NCI-H1048 (cell line): Measurements from ENCODE around the gene RDH14.

Experiments used
- DNase-seq: peaks from one replicate; lab custom pipeline; 2025; lab: John Stamatoyannopoulos, UW

Gene RDH14

DNA sequence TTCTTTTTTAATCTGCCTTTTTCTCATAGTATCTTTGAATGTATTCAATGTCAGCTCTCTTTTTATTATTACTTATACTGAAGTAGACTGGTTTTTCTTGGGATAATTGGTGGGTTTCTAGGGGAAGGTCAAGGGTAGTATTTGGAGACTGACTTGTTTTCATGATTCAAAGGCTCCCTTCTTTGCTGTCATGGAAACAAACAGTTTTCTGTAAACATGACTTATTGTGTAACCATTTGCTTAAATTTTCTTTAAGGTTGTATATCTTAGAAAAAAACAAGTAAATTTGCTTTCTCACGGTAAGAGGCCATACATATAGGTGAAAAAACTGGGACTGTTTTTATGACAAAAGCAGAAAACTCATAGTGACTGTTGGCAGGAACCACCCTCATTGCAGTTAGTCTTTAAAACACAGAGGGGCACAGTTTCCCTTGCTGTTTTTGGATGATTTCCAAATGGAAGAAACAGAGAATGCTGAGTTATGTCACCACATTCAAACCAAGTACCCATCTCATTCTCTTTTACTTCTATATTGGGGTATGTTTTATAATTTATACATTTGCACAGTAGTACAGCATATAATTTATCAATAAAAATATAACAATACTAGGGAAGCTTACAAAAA lies 5.8 kb upstream of the RDH14 start:
- no peak for DNase-seq

DNA sequence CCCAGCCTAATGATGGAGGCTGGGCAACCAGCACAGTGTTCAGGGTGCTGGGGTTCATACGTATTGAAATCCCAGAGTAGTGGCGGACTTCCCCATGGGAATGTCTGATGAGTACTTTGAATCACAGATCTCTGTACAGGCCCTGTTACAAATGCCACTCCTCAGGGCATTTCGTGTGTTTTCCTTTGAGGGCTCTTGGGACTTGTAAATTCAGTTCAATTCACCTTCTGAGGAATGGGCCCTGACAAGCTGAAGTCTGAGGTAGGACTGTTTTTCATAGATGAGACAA lies 288 bp upstream of the RDH14 start:
- DNase-seq: no peak

DNA sequence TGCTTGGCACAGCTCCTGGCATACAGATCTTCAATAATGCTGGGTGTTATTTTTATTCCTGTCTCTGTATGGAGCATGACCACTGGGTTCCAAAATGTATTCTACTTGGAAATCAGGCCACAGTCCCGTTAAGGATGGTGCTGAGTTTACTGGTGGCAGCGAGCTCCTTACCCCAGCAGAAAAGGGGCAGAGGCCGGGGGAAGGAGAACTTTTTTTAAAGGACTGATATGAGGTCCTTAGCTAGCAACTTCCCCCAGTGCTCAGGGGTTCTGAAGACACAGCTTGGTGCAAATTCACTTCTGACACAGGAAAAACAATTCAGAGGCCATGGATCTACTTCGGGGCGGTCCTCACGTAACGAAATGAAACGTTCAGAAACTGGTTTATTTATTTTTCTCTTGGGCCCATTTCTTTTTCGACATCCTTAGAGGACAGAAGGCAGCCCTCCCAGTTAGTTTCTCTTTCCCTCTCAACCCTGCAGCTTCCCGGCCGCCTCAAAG lies 872 bp downstream of the RDH14 start:
- DNase-seq: no peak

DNA sequence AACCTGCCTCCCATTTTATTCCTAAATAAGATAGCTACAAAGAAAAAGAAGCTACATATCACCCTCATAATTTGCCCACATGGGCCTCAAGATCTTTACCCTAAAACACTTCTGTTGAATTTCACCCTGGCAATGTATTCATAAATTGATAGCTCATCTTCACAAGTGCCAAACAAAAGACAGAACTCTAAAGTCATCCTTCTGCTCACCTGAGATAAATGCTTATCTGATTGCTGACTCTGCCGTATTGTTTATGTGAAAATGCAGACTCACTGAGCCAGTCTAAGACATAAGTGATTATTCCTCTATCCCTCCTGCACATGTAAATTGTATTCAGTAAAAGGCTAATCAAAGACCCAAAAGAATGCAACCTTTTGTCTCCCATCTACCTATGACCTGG lies 2.0 kb downstream of the RDH14 start:
- no peak for DNase-seq

DNA sequence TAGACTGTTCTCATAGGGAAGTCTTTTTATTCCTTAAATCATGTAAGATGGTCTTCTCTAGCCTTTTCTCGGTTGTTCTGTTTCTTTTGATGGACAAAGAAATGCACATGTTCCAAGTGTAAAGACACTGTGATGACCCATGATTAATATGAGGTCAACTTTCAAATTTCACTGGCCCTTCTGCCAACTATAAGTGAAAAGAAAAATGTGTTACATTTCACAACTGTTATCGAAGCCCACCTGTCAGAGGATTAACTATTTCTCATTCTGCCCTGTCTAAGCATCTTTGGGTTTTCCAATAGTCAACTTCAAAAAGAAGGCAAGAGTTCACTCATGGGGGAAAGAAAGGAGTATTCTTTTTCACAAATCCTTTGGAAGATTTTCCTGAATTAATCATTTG lies 3.3 kb downstream of the RDH14 start:
- no peak for DNase-seq

DNA sequence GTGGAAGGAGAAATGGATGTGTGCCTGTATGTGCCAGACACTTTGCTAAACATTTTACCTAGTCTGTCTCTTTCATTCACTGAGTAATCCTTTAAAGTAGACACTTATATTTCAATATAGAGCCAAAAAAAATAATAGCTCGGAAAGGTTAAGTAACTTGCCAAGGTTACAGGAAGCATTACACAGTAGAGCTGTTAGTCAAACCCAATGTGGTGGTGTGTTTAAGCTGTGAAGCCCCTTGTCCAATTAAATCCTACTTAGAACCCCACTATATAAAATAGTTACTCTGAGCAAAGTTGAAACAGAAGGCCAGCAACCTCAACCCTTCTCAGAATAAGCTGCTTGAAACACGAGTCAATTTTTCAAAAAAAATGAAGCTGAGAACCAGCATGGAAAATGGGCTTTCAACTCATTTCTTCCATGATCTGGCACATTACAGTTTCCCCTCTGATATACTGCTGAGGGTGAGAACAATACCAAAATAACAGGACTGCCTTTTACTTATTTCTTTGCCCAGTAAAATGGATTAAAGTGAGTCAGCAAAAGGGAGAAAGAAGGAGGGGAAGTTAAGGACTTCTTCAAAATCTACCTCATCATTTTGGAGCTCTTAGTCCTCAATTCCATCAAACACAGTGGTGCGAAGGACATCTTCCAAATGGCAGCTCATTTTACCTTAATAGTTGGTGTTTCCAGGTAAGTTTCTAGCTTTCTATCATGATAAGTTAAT lies 7.9 kb downstream of the RDH14 start:
- DNase-seq: no peak

DNA sequence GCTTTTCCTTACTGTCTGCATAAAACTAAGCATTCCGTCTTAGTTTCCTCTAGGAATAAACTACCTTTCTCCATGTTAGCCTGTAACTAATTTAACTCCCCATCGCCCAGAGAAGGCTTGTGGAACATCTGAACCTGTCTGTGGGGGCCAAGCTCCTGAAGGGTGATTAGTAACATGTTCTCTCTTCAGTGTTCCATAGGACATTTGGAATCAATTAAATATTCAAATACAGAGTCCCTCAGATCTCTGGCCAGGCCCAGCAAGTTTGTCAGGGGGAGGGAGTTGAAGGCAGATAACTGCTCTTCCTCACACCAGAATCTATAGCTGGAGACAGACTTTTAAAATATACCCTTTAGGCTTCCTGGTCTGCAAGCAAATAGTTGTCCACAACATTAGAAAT lies 8.8 kb downstream of the RDH14 start:
- DNase-seq: no peak

DNA sequence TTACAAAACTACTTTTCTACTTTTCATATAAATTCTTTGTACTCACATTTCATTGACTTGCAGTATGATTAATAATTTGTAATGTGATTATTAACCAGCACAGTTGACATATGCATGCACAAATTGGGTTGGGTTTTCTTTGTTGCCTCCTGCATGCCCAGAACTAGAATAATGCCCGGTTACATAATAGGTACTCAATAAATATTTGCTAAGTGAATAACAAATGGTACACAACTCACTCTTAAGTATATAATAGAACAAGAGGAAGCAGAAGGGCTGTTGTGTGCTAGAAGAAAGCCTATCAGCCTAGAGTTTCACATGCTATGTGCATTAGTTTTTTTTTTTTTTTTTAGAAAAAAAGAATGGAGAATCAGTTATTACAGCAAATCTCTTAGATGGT lies 9.3 kb downstream of the RDH14 start:
- DNase-seq: no peak

DNA sequence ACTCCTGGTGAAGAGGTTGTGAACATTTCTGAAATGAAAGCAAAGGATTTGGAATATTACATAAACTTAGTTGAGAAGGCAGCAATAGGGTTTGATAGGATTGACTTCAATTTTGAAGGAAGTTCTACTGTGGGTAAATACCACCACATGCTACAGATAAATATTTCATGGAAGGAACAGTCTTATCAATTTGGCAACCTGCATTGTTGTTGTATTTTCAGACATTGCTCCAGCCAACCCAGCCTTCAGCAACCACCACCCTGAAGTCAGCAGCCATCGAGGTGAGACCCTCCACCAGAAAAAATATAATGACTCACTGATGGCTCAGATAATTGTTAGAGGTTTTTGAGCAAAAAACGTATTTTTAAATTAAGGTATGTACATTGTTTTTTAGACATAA lies 10.0 kb downstream of the RDH14 start:
- DNase-seq: no peak

DNA sequence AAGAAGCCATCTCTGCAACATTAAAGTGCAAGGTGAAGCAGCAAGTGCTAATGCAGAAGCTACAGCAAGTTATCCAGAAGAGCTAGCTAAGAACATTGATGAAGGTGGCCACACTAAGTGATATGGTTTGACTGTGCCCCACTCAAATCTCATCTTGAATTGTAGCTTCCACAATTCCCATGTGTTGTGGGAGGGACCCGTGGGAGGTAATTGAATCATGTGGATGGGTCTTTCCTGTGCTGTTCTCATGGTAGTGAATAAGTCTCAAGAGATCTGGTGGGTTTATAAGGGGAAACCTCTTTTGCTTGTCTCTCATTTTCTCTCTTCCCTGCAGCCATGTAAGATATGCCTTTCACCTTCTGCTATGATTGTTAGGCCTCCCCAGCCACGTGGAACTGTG lies 11.4 kb downstream of the RDH14 start:
- no peak for DNase-seq

DNA sequence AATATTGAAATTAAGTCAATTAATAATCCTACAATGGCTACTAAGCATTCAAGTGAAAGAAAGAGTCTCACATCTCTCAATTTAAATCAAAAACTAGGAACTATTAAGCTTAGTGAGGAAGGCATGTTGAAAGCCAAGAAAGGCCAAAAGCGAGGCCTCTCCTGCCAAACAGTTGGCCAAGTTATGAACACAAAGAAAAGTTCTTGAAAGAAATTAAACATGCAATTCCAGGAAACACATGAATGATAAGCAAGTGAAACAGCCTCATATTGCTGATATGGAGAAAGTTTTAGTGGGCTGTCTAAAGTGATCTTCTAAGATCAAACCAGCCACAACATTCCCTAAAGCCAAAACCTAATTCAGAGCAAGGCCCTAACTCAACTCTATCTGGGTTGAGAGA lies 11.8 kb downstream of the RDH14 start:
- no peak for DNase-seq

DNA sequence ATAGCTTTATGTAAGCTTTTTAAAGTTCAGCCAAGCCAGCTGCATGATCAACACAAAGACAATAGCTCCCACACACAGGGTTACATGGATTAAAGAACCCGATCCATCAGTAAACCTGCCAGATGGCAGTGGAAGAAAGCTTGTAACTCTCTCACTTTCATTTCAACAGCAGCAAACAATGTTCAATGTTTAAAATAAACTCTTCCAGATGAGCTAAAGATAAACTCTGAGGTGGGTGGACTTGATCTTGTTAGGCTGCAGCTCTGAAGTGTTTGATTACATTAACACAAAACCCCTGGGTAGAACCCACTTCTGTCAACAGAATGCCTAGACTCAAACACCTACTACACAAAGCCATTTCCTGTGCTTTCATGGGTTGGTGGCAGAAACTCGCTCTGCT lies 13.9 kb downstream of the RDH14 start:
- no peak for DNase-seq

DNA sequence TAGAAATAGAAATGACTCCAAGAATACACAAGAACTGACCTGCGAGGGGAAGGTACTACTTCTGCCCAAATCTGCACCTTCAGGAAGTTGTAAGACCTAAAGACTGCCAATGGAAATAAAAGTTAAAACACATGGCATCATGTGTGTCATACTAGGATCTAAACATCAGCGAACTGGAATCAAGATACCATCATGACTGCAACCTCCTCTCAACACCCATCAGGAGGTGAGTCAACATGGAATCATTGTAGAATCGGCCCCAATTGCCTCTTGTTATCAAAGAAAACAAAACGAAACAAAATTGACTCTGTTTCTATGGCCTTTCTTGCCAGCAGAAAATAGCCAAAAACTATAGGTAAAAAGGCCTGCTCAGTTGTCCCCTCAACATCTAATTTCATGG lies 15.1 kb downstream of the RDH14 start:
- DNase-seq: no peak

DNA sequence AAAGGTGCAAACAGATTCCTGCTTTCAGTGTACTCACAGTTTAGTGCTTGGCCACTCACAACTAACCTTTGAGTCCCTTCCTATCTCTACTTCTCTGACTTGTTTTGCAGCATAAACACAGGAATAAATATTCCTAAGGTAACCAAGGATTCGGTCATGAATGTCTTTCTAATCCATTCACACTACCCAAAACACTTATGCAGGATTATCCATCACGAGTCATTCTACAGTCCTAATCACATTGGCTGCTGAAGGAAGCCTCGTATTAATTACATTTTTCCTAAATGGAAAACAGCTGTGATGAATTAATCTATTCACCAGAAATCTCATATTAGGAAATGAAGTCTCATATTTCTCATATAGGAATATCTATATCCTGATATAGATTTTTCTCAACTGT lies 16.3 kb downstream of the RDH14 start:
- no peak for DNase-seq

DNA sequence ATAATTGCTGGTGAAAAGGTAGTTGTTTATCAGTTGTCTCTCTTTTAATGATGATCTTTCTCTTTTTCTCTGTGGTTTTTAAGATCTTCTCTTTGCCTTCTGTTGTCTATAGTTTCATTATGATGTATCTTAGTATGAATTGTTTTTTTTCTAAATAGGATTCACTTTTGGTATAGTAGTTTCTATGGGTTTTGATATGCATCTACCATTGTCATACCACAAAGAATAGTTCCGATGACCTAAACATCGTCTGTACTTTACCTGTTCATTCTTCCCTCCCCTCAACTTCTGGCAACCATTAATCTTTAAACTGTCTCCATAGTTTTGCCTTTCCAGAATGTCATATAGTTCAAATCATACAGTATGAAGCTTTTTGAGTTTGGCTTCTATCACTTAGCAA lies 19.6 kb downstream of the RDH14 start:
- DNase-seq: no peak

DNA sequence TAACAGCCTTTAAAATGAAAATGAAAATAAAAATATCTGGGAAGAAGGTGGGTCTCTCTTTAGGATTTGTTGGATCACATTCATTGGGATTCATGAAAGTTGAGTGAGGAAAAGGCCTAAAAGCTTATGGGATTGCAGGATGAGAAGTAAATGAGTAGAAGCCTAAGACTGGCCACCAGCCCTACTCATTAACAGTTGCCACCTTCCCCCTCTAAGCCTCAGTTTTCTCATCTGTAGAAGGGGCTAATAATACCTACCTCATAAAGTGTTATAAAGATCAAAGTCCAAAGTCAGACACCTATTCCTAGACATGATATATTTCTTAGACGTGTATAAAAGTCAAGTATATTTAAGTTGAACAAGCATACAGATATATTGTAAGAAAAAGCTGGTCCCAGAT lies 23.8 kb downstream of the RDH14 start:
- DNase-seq: no peak

DNA sequence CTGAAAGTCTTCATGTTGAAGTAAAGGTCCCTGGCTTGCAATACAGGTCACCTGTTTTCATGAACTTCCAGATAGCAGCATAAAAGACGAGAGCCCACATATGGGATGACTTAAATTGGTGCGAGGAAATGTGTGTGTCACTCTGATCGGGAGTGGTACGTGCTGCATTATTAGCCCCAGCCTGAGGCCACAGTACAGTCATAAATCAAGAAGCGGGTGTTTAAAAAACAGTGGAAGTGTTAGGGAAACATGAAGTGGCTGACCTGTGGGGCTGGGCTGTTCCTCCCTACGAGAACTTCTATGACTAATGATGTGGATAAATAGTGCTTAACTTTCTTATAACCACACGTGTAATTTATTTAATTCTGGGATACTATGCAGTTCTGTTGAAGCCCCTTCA lies 24.4 kb downstream of the RDH14 start:
- DNase-seq: no peak

DNA sequence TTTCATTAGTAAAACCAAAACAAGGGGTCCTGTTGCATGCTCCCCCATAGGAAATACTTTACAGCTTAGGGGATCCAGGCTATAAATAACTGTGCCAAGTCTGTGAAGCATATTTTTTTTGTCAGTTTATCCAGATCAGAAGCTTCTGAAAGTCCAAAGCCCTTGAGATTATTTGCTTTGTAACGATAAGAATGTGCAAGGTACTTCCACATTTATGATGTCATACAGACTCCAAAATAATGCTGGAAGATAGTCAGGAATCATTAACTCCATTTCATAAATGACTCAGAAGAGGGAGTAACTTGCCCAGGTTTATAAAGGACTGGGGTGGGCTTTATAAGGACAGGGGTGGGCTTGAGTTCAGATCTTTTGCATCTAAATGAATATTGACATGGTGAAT lies 29.3 kb downstream of the RDH14 start:
- DNase-seq: no peak

DNA sequence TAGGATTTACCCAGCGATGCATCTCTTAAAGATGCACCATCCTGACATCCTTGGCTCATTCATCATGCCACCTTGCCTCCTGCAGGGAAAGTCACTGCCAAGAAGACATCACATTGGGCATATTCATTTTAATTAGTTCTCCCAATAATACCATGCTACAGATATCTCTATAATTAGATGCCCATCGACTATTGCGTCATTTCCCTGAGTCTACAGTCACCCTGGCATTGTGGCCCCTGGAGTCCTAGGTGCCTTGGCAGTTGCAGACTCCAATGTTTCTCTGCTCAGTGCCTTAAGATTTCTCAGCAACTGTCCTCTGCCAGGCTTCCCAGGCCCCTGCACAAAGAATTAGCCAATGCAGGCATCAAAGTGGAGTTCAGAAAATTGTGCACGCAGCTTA lies 32.6 kb downstream of the RDH14 start:
- DNase-seq: no peak

DNA sequence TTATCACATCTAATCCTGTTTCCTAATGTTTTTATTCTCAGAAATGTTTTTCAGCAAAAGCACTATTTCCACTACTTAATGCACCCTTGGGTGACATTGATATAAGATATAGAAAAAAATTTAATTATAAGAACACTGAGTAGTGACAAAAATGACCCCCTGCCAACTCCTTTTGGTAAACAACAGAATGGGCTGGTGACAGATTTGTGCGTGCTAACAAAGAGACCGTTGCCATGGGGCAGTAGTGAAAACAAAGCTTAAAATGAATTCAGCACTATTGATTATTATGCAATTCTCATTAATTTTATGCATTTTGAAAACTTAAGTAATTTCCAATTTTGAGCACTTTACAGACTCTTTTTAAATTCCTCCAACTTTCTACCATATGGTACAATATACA lies 33.1 kb downstream of the RDH14 start:
- no peak for DNase-seq

DNA sequence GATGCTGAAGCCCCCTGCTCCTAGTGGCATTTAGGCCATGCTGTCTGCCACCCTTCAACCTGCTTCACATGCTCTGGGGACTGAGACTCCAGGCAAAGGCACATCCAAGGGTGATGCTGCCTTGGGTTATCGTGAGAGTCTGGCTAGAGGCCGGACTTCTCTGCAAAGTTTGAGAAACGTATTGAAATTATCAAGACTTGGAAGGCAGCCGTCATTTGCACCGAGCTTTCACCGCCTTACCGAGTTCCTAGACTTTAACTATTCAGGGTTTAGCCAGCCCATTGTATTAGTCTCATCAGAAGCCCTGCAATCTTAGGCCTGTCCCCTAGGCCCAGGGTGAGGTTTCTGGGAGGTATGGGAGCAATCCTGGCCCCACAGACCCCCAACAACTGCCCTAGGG lies 34.0 kb downstream of the RDH14 start:
- DNase-seq: no peak

DNA sequence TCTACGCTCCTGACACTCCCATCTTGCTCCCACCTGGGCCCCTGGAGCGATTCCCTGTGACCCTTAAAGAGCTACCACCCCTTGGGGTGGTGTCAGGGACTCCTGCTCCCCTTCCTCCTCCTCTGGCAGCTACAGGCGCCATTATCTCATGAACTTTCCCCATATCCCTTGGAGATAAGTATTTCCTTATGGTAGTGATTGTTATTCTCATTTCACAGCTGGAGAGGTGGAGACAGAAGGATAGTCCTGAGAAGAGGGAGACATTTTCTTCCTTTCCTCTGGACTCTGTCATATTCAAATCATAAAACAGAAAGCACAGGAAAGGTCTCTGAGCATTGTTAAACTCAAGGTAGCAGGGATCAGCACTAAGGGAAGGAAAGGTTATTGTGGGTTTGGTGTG lies 34.6 kb downstream of the RDH14 start:
- no peak for DNase-seq

DNA sequence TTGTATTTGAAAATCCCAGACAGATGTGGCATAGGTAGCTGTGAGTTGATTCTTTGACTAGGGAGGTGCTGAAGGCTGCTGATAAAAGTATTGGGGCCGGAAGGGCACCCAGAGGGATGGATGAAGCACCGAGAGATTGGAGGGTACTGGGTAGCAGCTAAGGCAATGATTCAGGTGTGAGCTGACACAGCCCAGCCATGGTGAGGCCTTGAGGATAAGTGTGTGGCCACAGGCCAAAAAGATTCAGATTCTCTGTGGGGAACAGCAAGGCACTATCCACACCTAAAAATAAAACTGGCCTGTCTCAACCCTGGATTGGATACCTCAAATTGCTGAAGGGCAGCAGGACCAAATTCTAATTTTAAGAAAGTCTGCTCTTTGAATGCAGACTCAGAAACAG lies 35.2 kb downstream of the RDH14 start:
- DNase-seq: no peak

DNA sequence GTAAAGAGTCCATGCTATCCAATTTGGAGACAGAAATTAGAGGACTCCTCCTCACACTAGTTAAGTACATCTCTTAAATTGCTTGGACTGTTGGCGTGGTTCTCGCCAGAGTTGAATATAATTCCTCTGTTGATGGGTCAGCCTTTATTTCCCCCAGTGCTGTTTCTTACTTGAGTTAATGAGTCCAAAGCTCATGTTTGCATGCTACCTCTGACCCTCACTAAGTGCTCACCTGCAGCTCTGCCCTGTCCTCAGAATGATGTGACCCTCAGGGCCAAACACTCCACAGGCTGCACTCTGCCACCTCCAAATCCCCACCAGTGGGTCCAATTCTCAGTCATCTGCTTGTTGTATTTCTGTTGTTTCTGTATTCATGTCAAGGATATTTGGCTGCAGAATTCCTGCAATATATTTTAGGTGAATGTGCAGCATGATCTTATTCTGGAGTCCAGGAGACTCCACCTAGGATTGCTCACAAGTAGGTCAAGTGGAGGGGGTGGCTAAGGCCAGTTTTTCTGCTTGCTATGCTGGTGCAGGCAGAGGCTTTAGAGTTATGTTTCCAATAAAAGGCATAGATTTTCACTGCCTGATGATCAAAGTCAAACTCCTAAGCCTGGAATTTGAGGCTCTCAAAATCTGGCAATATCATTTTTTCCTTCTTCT lies 37.8 kb downstream of the RDH14 start:
- no peak for DNase-seq
